GM12873 (cell line): Measurements from ENCODE around the gene CA12.

Source experiments
- TF ChIP-seq, protein P1 (sequence below): IDR thresholded peaks from 2 replicates; pipeline ENCODE4 v1.5.1; 2012; ENCODE audit warnings: low read depth, mild to moderate bottlenecking, moderate library complexity, low read length, control low read depth; ENCODE audit not compliant: insufficient read depth; ENCODE audit errors: missing control alignments

The CA12 gene

DNA sequence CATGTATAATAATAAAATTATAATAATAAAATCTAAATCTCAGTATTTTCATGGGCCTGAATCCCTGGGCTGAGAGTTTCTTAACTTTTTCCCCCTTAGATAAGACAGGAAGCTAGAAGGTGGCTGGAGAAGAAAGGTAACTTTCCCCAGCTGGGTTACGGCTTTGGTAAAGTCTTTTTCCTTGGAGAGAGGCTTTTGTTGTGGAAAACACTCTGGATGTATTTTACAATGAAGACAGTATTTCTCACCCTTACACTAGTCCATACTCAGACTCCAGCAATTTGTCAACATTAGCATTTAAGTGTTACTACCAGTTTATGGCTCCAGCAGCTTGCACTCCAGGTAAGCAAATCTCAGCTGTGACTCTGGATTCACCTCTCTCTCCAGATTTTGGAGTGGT, 69.4 kb downstream of the CA12 start:
- TF ChIP-seq, protein P1, sequence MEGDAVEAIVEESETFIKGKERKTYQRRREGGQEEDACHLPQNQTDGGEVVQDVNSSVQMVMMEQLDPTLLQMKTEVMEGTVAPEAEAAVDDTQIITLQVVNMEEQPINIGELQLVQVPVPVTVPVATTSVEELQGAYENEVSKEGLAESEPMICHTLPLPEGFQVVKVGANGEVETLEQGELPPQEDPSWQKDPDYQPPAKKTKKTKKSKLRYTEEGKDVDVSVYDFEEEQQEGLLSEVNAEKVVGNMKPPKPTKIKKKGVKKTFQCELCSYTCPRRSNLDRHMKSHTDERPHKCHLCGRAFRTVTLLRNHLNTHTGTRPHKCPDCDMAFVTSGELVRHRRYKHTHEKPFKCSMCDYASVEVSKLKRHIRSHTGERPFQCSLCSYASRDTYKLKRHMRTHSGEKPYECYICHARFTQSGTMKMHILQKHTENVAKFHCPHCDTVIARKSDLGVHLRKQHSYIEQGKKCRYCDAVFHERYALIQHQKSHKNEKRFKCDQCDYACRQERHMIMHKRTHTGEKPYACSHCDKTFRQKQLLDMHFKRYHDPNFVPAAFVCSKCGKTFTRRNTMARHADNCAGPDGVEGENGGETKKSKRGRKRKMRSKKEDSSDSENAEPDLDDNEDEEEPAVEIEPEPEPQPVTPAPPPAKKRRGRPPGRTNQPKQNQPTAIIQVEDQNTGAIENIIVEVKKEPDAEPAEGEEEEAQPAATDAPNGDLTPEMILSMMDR, result no peak

DNA sequence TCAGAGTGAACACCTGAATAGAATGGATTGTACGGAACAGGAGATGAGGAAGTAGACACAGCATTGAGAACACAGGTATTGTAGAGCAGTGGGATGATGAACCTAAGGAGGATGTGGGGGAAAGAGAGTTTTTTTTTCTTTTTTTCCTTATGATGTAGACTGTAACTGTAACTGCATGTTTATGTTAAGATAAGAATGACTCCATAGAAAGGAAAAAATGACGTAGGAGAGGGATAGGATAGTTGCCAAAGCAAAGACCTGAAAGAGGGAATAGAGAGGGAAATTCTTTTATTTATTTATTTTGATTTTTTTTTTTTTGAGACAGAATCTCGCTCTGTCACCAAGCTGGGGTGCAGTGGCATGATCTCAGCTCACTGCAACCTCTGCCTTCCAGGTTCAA, 71.0 kb downstream of the CA12 start:
- TF ChIP-seq, protein P1, result no peak

DNA sequence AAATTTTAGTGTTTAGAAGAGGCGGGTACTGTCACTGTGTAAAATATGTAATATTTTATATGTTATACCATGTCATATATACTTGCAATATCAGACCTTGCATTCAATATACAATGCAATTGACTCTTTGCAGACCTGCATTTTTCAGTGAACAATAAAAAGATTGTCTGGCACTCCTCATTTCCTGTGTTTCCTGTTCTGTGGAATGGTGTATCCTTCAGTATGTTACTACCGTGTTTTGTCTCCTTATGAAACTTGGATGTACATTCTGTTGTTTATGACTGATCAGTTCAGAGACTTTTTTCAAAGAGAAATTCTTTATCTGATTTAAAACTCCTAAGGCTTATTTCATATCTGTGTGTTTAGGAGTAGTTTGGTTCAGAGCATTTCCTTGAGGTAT, 72.7 kb downstream of the CA12 start:
- TF ChIP-seq, protein P1, result no peak

DNA sequence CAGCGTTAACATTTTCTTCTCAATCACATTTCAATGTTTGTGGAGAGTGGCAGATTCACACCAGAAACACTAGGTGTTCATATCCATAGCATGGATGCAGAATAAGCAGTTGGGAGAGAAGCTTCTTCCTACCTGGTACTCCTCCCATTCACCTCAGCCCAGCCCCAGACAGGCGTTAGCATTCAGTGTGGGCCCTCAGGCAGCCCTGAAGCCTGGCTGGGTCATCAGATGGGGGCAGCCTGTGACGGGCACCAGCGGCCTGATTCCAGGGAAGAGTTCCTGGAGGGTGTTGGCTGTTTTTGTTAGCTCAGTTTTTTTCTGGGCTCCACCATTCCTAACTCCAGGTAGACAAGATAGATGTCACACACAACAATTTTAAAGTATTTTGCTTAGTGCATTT, 73.2 kb downstream of the CA12 start:
- TF ChIP-seq, protein P1, result no peak

DNA sequence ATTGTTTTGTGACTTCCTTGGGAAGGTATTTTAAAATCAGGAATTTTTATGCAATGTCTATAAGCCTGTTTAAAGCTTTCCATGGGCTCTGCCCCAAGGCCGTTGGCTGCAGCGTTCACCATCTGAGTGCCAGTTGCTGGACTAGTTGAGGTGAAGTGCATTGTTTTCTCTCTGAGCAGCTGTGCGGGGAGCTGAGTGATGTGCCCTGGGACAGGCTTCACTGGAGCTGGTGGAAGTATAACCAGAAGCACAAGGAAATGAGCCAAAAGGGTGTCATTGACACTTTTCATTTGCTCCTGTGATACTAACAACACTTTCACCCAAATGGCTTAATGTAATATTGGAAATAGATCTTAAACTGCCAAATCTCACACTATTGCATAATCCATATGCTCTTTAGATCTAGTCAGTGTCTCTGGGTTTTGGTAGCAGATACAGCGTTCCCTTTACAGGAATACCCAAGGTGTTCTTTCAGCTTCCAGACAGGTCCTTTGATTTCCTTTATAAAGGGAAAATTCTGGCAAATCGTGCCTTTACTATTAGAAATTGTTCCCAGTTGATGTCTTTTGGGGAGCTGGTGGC, 75.1 kb downstream of the CA12 start:
- TF ChIP-seq, protein P1, result no peak

DNA sequence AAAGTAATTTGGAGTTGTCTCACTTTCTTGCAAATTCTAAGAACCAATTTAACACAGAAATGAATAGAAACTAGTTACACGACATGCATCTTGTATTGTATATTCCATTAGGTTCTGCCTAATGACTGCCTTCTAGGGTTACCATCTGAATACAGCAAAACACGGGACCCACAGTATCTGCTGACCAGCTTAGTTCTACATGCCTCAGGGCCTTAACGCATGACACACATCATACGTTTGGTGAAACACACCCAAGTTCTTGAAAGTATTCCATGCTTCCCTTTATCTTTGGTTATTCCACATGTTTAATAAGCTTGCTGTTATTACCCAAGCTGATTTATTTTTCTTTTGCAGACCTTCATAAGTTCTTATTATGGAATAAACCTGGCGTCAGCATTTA, 76.4 kb downstream of the CA12 start:
- TF ChIP-seq, protein P1, result no peak

DNA sequence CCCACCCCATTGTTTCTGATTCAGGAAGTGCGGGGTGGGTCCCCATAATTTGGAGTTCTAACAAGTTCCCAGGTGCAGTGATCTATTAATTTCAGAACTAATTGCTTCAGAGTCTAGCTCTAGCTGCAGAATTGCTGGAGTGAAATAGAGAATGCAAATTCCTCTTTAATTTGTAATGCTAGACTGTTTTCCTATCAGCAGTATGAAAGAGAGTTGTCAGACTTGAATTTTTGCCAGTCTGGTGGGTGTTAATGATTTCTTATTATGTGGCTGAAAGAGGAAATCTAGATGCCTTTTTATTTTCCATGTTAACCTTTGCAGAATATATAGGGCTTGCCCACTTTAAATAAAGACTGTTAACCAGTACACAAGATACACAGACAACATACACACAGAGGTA, 80.6 kb downstream of the CA12 start:
- TF ChIP-seq, protein P1, result no peak

DNA sequence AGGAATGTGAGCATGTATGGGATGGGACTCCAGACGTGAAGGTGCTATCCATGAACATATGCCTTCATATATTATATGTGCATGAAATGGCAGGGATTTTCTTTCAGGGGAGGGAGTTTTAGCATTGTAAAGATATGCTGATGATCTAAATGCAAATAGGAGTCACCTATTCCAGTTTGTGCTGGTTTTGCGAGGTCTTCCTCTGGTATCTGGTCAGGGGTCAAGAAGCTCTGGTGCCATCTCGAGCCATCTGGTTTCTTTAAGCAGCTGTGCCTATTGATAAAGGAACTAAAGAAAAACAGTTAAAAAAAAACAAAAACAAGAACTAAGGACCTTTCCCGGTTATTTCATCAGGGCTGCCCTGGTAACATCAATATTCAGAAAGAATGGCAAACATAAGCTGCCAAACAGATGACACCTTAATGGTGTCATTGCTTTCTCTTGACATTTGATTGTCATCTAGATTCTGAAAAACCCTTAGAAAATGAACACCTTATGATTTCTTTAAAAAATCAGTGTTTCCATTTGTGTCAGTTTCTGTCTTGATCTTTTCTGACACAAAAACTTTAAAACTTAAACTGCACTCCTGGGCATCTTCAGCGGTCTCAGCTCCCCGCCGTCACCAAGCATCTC, 81.6 kb downstream of the CA12 start:
- TF ChIP-seq, protein P1, result no peak
